ENCODE data around the gene ALDH1B1.

DNA sequence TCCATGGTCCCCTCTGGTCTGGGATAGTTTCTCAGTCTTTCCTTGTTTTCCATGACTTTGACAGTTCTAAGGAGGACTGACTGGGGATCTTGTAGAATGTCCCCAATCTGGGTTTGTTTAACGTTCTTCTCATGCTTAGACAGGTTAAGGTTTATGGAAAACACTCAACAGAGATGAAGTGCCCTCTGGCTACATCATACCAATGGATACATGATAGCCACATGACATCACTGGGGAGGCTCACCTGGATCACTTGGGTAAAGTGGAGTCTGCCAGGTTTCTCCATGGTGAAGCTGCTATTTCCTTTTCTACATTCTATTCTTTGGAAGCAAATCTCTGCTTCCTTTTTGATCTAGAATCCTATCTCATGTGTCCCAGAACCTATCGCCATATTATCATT, 23.8 kb upstream of the ALDH1B1 start:
- TF ChIP-seq EZH2 (IDR thresholded peaks at IDR 0.05; ENCODE audit: borderline replicate concordance, low read depth, low read length, severe bottlenecking): no peak
- TF ChIP-seq, protein P1, sequence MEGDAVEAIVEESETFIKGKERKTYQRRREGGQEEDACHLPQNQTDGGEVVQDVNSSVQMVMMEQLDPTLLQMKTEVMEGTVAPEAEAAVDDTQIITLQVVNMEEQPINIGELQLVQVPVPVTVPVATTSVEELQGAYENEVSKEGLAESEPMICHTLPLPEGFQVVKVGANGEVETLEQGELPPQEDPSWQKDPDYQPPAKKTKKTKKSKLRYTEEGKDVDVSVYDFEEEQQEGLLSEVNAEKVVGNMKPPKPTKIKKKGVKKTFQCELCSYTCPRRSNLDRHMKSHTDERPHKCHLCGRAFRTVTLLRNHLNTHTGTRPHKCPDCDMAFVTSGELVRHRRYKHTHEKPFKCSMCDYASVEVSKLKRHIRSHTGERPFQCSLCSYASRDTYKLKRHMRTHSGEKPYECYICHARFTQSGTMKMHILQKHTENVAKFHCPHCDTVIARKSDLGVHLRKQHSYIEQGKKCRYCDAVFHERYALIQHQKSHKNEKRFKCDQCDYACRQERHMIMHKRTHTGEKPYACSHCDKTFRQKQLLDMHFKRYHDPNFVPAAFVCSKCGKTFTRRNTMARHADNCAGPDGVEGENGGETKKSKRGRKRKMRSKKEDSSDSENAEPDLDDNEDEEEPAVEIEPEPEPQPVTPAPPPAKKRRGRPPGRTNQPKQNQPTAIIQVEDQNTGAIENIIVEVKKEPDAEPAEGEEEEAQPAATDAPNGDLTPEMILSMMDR (IDR thresholded peaks at IDR 0.05; ENCODE audit: borderline replicate concordance, extremely low read depth, low read length, poor library complexity, severe bottlenecking): no peak

Measured in DND-41 (cell line).